ENCODE data around the gene FHL2.

DNA sequence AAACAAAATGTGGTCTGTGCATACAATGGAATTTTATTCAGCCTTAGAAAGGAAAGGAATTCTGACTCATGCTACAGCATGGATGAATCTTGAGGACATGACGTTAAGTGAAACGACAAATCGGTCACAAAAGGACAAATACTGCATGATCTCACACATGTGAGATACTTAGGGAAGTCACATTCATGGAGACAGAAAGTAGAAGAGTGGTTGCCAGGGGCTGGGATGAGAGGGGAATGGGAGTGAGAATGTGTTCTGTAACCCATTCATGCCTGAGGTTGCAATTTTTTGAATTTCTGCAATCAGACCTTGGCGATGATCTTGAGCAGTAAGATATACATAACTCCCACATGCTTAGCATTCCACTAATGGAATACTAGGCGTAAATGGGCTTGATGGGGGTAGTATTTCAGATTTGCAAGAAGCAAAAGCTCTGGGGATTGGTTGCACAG lies 22.0 kb downstream of the FHL2 start:
- TF ChIP-seq CTCF (optimal IDR thresholded peaks at IDR 0.05 in 1 of 3, IDR thresholded peaks at IDR 0.05 in 1 of 3, conservative IDR thresholded peaks at IDR 0.05 in 1 of 3; ENCODE audit: extremely low read depth in 1 of 3, insufficient read depth in 2 of 3, low read length in 3 of 3) = no peak
- no peak for TF ChIP-seq EZH2 (IDR thresholded peaks at IDR 0.05; ENCODE audit: low read length)
